GM21576 (cell line): ENCODE results near the gene ADGRL1.
"Not testable (repeated sequence)": the region's sequence is repeated elsewhere in the genome, so short reads cannot be mapped to it uniquely, and the experiment has no call there.

Source experiments
- ATAC-seq: cut with Tn5 transposase; IDR thresholded peaks from one replicate; pipeline ENCODE4 v1.9.1; 2021; ENCODE audit warnings: mild to moderate bottlenecking, moderate library complexity; ENCODE audit not compliant: unreplicated experiment

ADGRL1 gene

DNA sequence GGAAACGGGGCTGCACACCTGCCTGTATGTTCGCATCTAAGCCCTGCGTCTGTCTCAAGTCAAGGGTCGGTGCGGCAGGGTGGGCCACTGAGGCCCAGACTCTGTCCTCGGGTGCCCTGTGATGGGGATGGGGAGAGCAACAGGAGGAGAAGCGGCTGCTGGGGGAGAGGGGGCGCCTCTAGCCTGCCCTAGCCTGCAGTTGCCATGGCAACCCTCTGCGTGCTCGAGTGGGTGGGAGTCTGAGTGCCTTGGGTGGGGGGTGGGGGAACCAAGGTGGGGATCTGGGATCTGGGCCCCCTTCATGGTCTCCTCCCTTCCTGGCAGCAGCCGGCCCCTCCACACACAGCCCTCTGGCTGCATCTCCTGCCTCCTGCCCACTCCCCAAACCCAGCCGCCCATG lies 10.8 kb downstream of the ADGRL1 start:
- ATAC-seq: not testable (repeated sequence)

DNA sequence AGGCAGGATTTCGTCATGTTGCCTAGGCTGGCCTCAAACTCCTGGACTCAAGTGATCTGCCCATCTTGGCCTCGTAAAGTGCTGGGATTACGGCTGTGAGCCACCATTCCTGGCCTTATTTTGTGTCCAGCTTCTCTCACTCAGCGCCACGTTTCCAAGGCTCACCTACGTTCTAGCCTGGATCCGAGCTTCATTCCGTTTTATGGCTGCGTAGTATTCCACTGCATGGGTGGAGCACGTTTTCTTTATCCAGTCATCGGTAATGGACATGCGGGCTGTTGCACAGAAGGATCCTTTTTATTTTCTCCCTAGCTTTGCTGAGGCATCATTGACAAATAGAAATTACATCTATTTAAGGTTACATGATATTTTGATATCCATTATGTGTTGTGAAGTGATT lies 16.6 kb downstream of the ADGRL1 start:
- no peak for ATAC-seq

GRCh38 chr19:14188086-14188485 lies 17.9 kb downstream of the ADGRL1 start:
- not testable (repeated sequence) for ATAC-seq

- ATAC-seq: no peak
These were observed 18.4 kb downstream of the ADGRL1 start for GRCh38 chr19:14187561-14187960.

GRCh38 chr19:14186684-14187083 lies 19.3 kb downstream of the ADGRL1 start:
- ATAC-seq: not testable (repeated sequence)

DNA sequence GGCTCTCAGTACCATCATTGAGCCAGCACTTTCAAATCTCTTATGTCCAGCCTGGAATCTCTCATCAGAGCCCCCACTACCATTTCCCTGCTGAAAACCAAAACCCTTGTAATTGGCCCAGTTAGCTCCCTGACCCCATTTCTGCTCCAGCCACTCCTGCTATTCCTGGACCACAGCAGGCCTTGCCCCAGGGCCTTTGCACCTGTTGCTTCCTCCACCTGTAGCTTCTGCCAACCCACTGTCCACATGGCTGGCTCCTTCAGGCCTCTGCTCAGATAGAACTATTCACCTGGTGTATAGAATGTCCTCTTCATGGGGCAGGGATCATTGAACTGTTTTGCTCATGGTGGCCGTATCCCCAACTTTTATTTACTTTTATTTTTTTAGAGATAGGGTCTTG lies 20.3 kb downstream of the ADGRL1 start:
- not testable (repeated sequence) for ATAC-seq

DNA sequence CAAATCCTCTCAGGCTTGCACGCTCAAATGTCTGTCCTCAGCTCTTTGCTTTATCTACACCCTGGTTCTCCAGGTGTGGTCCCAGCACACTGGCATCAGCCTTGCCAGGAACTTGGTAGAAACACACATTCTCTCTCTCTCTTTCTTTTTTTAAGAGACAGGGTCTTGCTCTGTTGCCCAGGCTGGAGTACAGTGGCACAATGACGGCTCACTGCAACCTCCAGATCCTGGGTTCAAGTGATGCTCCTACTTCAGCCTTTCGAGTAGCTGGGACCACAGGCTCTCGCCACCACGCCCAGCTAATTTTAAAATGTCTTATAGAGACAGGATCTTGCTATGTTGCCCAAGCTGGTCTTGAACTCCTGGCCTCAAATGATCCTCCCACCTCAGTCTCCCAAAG lies 20.8 kb downstream of the ADGRL1 start:
- no peak for ATAC-seq

DNA sequence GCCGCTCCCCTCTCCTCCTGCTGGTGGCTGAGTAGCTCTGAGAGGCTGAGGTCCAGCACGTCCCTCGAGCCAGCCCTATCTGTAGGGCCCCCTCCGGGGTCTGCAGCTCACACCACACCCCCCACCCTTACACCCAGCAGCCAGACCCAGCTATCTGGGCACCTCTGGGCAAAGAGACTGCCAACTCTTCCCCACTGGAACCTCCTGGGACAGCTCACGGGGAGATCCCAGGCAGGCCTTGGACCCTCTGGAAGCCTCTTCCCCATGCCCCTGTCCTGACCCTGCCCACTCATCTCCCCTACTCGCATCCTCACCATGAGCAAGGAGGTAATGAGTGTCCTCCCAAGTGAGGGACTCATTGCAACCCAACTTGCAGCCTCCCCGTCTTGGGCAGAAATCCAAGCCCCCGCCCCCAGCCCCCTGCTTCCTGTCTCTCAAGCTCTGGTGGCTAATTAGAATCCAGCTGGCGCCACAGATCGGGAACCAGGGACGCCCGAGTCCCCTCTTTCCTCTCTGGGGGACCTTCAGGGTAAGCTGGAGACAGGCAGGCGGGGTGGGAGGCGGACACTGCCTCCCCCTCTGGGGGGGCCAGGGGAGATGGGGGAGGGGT lies 22.1 kb downstream of the ADGRL1 start:
- ATAC-seq: no peak

DNA sequence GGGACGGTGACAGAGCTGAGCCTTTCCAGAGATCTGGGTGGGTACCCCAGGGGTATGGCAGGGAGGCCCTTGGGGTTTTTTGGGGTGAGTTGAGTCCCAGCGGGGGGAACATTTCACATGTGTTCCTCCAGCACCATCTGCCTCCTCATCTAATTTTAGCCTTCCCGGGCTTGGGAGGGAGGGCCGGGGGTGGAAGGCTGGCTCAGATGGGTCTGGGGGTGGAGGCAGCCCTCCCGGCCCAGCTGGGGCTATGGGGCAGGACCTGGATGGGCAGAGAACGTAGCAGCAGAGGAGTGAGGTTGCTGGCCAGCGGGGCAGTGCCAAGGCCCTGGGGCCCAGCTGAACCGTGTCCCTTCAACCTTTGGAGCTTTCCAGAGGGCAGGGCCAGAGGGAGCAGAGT lies 23.5 kb downstream of the ADGRL1 start:
- ATAC-seq: no peak

- no peak for ATAC-seq
These were observed 24.1 kb downstream of the ADGRL1 start for GRCh38 chr19:14181906-14182305.

DNA sequence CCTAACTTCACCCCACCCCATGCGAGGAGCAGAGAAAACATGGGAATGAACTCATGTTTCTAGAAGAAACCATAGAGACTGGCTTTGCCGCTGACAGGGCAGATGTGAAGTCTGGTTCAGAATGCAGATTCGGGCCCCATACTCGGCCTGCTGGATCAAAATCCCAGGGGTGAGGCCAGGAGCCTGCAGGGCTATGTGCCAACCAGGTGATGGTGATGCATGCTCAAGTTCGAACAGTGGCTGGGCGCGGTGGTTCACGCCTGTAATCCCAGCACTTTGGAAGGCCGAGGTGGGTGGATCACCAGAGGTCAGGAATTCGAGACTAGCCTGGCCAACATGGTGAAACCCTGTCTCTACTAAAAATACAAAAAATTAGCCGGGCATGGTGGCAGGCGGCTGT lies 24.8 kb downstream of the ADGRL1 start:
- not testable (repeated sequence) for ATAC-seq

DNA sequence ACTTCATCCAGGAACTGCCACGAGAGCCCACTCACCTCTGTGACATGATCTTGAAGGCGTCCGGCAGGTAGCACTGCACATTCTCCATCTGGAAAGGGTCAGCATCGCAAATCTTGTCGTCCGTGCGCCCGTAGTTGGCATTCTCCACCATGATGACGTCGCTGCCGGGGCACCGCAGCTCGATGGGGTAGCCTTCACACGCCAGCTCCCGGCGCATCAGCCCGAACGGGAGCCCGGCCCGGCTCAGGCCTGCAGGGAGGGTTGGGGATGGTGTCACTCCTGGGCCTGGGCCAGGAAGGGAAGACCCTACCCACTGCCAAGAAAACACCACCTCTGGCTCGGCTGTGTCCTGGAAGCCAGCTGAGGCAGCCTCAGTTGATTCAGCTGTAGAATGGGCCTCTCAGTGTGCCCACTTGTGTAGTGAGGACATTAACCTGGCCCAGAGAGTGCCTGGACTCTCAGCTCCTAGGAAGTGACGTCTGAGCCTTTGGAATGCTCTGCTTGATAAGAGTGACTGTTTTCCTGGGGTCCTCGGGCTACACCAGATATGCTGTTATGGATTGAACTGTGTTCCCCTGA lies 28.4 kb downstream of the ADGRL1 start:
- no peak for ATAC-seq

- ATAC-seq: no peak
These were observed 30.6 kb downstream of the ADGRL1 start for GRCh38 chr19:14175351-14175792.

DNA sequence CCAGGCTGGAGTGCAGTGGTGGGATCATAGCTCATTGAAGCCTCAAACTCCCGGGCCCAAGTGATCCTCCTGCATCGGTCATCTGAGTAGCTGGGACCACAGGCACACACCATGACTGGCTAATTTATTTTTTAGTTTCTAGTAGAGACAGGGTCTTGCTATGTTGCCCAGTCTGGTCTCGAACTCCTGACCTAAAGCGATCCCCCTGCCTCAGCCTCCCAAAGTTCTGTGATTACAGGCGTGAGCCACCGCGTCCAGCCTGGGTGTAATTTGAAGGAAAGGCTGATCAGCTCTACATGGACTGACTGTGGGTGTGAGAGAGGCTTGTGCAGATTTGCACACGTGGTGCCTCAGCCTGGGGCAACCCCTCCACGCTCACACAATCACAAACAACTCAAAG lies 31.1 kb downstream of the ADGRL1 start:
- no peak for ATAC-seq

DNA sequence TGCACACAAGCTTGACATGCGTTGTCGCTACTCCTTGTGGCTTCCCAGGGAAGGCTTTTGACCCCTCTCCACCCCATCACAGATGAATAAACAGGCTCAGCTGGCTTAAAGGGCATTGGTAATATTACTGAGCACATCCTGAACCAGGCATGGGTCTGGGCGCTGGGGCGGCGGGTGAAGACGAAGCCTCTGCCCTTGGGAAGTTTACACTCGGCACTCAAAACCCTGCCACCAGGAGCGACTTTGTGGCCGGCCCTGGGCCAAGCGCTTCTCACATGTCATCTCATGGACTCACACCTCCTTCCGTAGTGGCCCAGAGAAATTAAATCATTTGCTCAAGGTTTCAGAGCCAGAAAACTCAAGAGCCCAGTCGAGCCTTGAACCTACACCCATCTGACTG lies 37.0 kb downstream of the ADGRL1 start:
- no peak for ATAC-seq

DNA sequence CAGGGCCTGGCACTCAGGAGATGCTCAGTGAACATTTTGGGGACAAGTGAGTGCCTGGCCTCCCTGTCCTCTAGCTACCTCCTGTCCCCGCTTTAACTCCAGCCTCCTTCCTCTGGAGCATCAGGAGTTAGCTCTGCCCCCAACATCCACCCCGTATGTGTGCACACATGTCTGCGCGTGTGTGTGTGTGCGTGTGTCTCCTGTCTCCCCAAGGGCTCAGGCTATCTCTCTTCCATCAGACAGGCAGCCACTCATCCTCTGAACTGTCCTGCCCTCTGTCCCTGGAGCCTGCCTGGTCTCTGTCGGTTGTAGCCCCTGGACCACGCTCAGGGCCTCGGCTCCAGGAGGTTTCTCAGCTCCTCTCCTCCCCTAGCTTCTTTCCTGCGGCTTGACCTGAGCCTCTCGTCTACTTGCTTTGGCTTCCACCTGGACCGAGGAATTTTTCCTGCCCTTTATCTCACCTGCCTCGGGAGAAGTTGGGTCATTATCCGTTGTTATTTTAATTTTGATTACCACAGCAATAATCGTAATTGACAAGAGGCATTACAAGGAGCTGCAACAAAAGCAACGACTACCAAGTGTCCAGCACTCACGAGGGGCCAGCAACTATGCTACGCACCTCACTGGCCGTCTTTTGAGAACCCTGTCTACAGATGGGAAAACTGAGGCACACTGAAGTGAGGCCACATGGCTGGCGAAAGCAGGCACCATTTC lies 37.6 kb downstream of the ADGRL1 start:
- no peak for ATAC-seq

DNA sequence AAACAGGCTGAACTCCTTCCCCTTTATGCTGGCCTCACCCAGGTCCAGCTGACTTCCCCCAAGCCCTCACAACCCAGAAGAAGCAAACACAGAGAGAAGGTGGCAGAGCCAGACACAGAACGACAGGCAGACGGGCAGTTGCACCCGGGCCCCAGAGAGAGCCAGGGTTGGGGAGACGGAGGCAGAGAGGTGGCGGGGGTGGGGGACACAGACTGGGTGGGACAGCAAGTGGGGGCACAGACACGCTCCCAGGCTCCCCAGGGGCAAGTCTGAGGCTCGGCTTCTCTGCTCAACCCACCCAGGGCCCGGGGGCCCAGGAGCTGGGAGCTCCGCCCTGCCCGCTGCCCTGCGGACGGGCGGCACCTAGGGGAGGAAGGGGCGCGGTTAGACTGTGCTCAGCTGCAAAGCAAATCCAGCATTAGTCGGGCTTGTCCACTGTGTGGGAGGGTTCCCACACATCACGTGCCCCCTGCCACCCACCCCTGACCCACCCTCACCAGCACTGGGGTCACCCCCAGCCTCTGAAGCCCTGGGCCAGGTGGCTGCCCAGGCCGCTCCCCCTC lies 38.3 kb downstream of the ADGRL1 start:
- ATAC-seq: no peak

GRCh38 chr19:14166999-14167575 lies 38.9 kb downstream of the ADGRL1 start:
- ATAC-seq: no peak

DNA sequence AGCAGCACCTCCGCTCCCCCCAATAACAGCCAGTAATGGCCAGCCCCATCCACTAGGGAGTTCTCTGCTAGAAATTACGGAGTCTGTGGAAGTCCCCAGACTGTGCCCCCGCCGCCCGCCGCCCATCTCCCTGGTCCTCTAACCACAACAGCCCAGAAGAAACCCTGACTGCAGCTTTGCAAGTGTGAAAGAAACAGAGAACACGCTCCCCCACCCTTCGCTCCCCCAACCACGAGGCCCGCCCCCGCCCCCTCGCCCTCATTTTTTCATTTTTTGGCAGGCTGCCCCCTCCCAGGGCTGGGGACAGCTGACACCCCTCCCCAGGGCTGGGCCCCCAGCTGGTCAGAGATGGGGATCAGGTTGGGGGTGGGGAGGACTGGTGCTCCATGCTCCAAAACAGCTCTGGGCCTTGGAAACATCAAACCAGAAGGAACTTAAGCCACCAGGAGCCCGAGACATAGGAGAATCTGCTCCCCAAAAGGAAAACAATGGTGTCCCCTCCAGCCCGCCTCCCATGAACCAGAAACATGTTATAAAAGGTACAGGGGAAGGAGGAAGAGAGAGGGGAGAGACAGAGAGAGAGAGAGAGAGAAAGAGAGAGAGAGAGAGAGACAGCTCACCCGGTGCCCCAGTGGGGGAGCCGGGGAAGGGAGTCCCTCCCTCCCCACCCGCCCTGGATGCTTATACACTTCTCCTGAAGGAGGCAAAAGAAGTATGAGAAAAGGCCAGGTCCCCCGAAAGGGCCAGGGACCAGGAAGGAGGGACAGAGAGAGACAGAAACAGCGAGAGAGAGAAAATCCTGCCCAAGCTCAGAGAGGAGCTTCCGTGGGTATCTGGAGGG lies 39.8 kb downstream of the ADGRL1 start:
- no peak for ATAC-seq

DNA sequence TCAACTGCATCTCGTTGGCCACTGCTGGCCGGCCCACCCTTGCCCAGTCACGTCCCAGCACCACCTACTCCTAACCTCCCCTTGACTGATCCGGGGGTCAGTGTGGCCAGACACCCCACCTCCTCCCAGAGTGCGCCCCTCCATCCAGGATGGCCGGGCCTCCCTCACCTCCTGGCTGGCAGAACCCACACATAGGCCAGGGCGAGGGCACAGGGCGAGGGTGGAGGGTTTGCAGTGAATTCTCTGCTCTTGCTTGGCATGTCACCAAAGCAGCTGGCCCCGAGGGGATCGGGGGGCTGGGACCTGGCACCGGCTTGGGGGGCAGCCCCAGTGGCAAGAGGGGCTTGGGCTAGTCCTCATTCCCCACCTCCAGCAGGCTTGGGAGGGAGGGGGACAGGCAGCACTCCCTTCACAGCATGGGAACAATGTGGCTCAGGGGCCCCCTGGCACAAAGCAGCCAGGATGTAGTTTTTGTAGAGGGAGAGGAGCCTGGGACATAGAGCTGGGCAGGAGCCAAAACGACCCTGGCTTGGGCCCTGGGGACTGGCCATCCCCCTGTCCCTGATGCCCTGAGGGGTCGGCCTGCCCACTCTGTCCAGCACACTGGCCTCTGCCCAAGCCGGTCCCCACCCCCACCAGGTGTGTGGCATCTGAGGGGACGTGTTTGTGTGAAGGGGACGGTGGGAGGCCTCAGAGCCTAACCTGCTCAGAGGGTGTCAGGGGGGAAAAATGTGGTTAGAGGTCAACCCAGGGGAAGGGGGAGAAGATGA lies 41.1 kb downstream of the ADGRL1 start:
- no peak for ATAC-seq
